Tibial artery (tissue), 4 donors: ENCODE data around the gene NPHS1.

Experiments used
- DNase-seq, 2 donors: peaks; one replicate each; pipeline ENCODE4 v3.0.0-alpha.2; 2019
- H3K27ac ChIP-seq, 2 donors: fragments of 200-600 bp; sonication (generic) in 1 of 2; 1 replicate in 1 of 2; 2 replicates in 1 of 2; pipeline ENCODE4 v1.5.1; 2018 to 2019; ENCODE audit warnings: mild to moderate bottlenecking in 1 of 2
- H3K27me3 ChIP-seq, 2 donors: fragments of 200-600 bp; sonication (generic) in 1 of 2; one replicate each; pipeline versions ENCODE4 v1.5.1 to v1.6.0; 2016 to 2019
- H3K36me3 ChIP-seq, 3 donors: fragments of 200-600 bp; sonication (generic) in 2 of 3; one replicate each; pipeline ENCODE4 v1.5.1; 2016 to 2019; ENCODE audit warnings: mild to moderate bottlenecking in 2 of 3
- H3K4me1 ChIP-seq, 4 donors: fragments of 200-600 bp; sonication (generic) in 2 of 4; 1 replicate in 3 of 4; 2 replicates in 1 of 4; pipeline ENCODE4 v1.5.1; 2016 to 2019
- H3K4me3 ChIP-seq, 2 donors: fragments of 200-600 bp; sonication (generic) in 1 of 2; 1 replicate in 1 of 2; 2 replicates in 1 of 2; pipeline ENCODE4 v1.5.1; 2018 to 2019; ENCODE audit warnings: mild to moderate bottlenecking in 2 of 2
- H3K9me3 ChIP-seq, 3 donors: fragments of 200-600 bp; sonication (generic) in 1 of 3; one replicate each; pipeline ENCODE4 v1.5.1; 2016 to 2019
- intact Hi-C: fragments of 100-400 bp; cut with DNase I; formaldehyde crosslinking; loops from one replicate; pipeline ENCODE4 v1.15.0; 2023; ENCODE audit warnings: low total_unique reads
- TF ChIP-seq, protein P1 (sequence below), 2 experiments: fragments of 200-600 bp in 1 of 2; fragments of 450-650 bp in 1 of 2; IDR thresholded peaks; one replicate each; pipeline ENCODE4 v1.5.1; 2017 to 2019; ENCODE audit warnings: antibody characterized with exemption in 2 of 2, mild to moderate bottlenecking in 1 of 2, moderate library complexity in 1 of 2

NPHS1 gene

DNA sequence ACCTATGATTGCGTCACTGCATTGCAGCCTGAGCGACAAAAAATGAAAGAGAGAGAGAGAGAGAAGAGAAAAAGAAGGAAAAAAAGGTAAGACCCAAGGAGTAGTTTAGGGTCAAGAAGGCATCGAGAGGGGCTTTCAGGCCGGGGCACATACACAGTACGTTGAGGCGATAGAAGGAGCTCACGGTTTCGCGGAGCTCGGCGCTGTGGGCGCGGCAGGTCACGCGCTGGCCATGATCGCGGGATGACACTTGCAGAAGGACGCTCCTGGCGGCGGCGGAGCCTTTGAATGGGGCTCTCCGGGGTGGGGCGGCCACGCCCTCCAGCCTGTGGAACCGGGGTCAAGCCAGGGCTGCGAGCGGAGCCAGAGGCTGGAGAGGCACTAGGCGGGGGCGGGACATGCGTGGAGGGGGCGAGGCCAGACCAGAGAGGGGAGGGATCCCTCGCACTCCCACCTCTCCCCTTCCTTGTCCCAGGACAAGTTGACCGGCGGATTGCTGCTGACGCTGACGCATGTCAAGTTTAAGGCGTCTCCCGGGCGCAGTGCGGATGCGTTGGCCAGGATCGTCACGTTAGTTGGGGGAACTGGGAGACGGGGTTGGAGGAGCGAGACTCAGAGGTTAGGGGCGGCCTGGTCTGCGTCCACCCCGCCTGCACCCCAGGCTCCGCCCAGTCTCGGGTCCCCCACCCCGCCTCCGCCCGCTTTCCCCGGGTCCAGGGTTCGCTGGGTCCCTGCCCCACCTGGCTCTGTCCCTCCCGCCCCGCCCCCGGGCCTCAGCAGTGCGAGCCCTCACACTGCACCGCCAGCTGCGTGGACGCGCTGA lies 6.9 kb downstream of the NPHS1 start:
- H3K4me3 ChIP-seq: peak overlapping the region in 1 of 2 donors; percentile 22
- no peak overlapping the region for H3K27ac ChIP-seq
- DNase-seq: no peak
- intact Hi-C loops: no loop called here
- H3K9me3 ChIP-seq: no peaks in the 10 kb centered on the region
- no peaks in the 10 kb centered on the region for H3K36me3 ChIP-seq
- TF ChIP-seq, protein P1, sequence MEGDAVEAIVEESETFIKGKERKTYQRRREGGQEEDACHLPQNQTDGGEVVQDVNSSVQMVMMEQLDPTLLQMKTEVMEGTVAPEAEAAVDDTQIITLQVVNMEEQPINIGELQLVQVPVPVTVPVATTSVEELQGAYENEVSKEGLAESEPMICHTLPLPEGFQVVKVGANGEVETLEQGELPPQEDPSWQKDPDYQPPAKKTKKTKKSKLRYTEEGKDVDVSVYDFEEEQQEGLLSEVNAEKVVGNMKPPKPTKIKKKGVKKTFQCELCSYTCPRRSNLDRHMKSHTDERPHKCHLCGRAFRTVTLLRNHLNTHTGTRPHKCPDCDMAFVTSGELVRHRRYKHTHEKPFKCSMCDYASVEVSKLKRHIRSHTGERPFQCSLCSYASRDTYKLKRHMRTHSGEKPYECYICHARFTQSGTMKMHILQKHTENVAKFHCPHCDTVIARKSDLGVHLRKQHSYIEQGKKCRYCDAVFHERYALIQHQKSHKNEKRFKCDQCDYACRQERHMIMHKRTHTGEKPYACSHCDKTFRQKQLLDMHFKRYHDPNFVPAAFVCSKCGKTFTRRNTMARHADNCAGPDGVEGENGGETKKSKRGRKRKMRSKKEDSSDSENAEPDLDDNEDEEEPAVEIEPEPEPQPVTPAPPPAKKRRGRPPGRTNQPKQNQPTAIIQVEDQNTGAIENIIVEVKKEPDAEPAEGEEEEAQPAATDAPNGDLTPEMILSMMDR (IDR thresholded peaks at IDR 0.05): no peak
- peaks cover 0 to 82% of the 10 kb centered on the region in 2 donors for H3K27me3 ChIP-seq
- H3K4me1 ChIP-seq: peaks cover 0 to 13% (median 11%) of the 10 kb centered on the region in 4 donors

- Histone ChIP-seq H3K4me1 (peaks cover 0 to 13% (median 11%) of the 10 kb centered on the region in 4 donors), H3K27ac (no peak overlapping the region), H3K4me3 (no peak overlapping the region), H3K36me3 (no peaks in the 10 kb centered on the region), H3K27me3 (peaks cover 0 to 74% of the 10 kb centered on the region in 2 donors), H3K9me3 (peaks cover 0 to under 1% (median 0%) of the 10 kb centered on the region in 3 donors)
- DNase-seq: no peak
- intact Hi-C loops: no loop called here
- TF ChIP-seq, protein P1 (IDR thresholded peaks at IDR 0.05): no peak
Measured at GRCh38 chr19:35844482-35845214, 7.7 kb downstream of the NPHS1 start.

DNA sequence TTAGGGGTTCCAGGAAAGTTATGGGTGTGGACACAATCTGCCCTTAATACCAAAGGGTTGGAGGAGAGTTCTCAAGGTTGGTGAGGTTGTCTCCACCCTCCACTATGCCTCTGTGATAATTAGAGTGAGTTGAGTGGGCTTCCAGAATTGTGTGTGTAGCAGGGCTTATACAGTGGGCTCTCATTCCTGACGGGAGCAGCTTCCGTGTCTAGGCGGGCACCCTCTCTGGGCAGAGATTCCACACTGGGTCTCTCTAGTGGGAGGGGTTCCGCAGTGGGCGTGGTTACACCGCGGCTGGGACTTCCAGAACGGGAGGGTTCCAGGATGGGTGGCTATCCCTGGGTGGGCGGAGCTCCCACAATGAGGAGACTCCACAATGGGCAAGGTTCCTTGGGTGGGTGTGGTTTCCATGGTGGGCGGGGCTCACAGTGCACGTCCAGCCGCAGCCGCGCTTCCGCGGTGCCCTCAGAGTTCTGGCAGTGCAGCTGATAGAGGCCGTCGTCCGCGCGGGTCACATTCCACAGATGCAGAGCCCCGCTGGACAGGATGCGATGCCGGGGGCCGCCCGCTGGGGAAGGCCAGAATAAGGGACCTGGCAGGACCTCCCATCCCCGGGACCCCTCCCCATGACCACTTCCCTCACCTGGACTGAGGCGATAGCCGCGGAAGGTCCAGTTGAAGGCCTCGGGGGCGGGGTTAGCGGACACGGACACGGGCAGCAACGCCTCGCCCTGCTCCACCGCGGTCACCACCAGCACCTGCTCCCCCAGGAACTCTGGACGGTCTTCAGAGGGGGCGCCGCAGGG lies 8.4 kb downstream of the NPHS1 start:
- TF ChIP-seq, protein P1 (IDR thresholded peaks at IDR 0.05): no peak
- intact Hi-C loops: no loop called here

DNA sequence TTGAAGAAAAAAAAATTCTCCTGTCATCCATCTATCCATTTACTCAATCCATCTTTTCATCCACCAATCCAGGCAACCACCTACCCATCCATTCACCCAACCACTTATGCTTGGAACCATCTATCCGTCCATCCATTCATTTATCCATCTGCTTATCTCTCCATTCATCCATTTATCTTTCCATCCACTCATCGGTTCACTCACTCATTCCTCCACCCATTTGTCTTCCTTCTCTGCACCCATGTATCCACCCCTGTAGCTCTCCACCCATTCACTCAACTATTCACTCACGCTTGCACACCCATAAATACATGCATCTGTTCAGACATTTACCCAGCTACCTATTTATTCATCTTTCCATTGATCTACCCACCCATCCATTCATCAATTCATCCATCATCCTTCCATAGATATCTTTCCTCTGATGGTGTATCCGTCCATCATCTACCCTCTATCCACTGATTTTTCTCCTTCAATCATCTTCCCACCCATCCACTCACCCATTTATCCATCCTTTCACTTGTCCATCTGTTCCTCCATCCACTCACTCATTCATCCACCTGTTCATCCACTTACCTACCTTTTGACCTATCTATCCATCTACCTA lies 9.5 kb downstream of the NPHS1 start:
- no peak overlapping the region for H3K27ac ChIP-seq
- DNase-seq: no peak
- no peaks in the 10 kb centered on the region for H3K36me3 ChIP-seq
- peaks cover 0 to 13% (median 11%) of the 10 kb centered on the region in 4 donors for H3K4me1 ChIP-seq
- TF ChIP-seq, protein P1 (IDR thresholded peaks at IDR 0.05): no peak
- intact Hi-C loops: no loop called here
- peaks cover 0 to 55% of the 10 kb centered on the region in 2 donors for H3K27me3 ChIP-seq
- no peak overlapping the region for H3K4me3 ChIP-seq
- peaks cover 0 to 9% (median 9%) of the 10 kb centered on the region in 3 donors for H3K9me3 ChIP-seq

More for the DNA sequence above, 8.4 kb downstream of the NPHS1 start:
- Histone ChIP-seq H3K27ac (no peak overlapping the region), H3K4me3 (no peak overlapping the region), H3K9me3 (peaks cover 0 to 9% (median 7%) of the 10 kb centered on the region in 3 donors), H3K36me3 (no peaks in the 10 kb centered on the region), H3K4me1 (peaks cover 0 to 13% (median 11%) of the 10 kb centered on the region in 4 donors), H3K27me3 (peaks cover 0 to 66% of the 10 kb centered on the region in 2 donors)
- no peak for DNase-seq
